ENCODE results near the gene GRIP1.
A peak's percentile ranks its signal among the peaks of the same experiment; 100 is the strongest.

The GRIP1 gene

GRCh38 chr12:66665435-66665985, 13.4 kb downstream of the GRIP1 start:
- Histone ChIP-seq H3K23ac (ENCODE audit: low read length) (no peak overlapping the region), H3K4me2 (ENCODE audit: low read length) (no peak overlapping the region), H3K14ac (ENCODE audit: low read length) (no peak overlapping the region), H4K91ac (ENCODE audit: low read depth, low read length) (no peak overlapping the region), H3K4ac (ENCODE audit: low read depth, low read length) (no peak overlapping the region), H3K27ac (ENCODE audit: low read depth, low read length) (no peak overlapping the region), H4K8ac (ENCODE audit: low read depth, low read length) (no peak overlapping the region), H3K4me3 (ENCODE audit: low read depth, low read length) (no peak overlapping the region), H2BK120ac (ENCODE audit: insufficient read depth, low read length, poor library complexity) (no peak overlapping the region), H4K12ac (ENCODE audit: low read depth, low read length) (no peak overlapping the region), H3K9me3 (ENCODE audit: insufficient read depth, low read depth, low read length) (no peaks in the 10 kb centered on the region), H3K79me2 (ENCODE audit: control insufficient read depth, insufficient read depth, low read length, poor library complexity) (no peaks in the 10 kb centered on the region), H3K36me3 (ENCODE audit: control insufficient read depth in 1 of 2, insufficient read depth in 2 of 2, low read length in 2 of 2) (no peaks in the 10 kb centered on the region), H2BK5ac (ENCODE audit: low read depth, low read length, poor library complexity) (no peak overlapping the region), H3K9ac (ENCODE audit: low read length) (no peak overlapping the region), H2BK12ac (ENCODE audit: low read length) (no peak overlapping the region), H2AFZ (ENCODE audit: insufficient read depth, low read length, poor library complexity) (no peak overlapping the region), H3K79me1 (ENCODE audit: low read length) (no peaks in the 10 kb centered on the region), H3K27me3 (ENCODE audit: insufficient read depth, low read length) (no peaks in the 10 kb centered on the region), H3K18ac (ENCODE audit: low read length) (no peak overlapping the region), H2AK5ac (ENCODE audit: low read length) (no peak overlapping the region), H3K4me1 (ENCODE audit: control insufficient read depth in 1 of 2, insufficient read depth in 2 of 2, low read length in 2 of 2) (no peaks in the 10 kb centered on the region)
- peak; percentile 1 to 75 for DNase-seq
- no CpG with 5 or more reads among the region's 3 CpGs for WGBS (ENCODE audit: extremely low coverage, insufficient coverage, insufficient read length)

GRCh38 chr12:66664076-66664475, 14.8 kb downstream of the GRIP1 start:
- Histone ChIP-seq H3K9me3 (ENCODE audit: insufficient read depth, low read depth, low read length) (no peaks in the 10 kb centered on the region), H4K8ac (ENCODE audit: low read depth, low read length) (no peak overlapping the region), H4K12ac (ENCODE audit: low read depth, low read length) (no peak overlapping the region), H3K14ac (ENCODE audit: low read length) (no peak overlapping the region), H3K36me3 (ENCODE audit: control insufficient read depth in 1 of 2, insufficient read depth in 2 of 2, low read length in 2 of 2) (no peaks in the 10 kb centered on the region), H4K91ac (ENCODE audit: low read depth, low read length) (no peak overlapping the region), H3K4me2 (ENCODE audit: low read length) (no peak overlapping the region), H3K23ac (ENCODE audit: low read length) (no peak overlapping the region), H2AK5ac (ENCODE audit: low read length) (no peak overlapping the region), H3K27ac (ENCODE audit: low read depth, low read length) (no peak overlapping the region), H3K4me1 (ENCODE audit: control insufficient read depth in 1 of 2, insufficient read depth in 2 of 2, low read length in 2 of 2) (no peaks in the 10 kb centered on the region), H3K4ac (ENCODE audit: low read depth, low read length) (no peak overlapping the region), H3K79me2 (ENCODE audit: control insufficient read depth, insufficient read depth, low read length, poor library complexity) (no peaks in the 10 kb centered on the region), H2AFZ (ENCODE audit: insufficient read depth, low read length, poor library complexity) (no peak overlapping the region), H3K27me3 (ENCODE audit: insufficient read depth, low read length) (no peaks in the 10 kb centered on the region), H2BK120ac (ENCODE audit: insufficient read depth, low read length, poor library complexity) (no peak overlapping the region), H3K4me3 (ENCODE audit: low read depth, low read length) (no peak overlapping the region), H3K18ac (ENCODE audit: low read length) (no peak overlapping the region), H2BK12ac (ENCODE audit: low read length) (no peak overlapping the region), H3K9ac (ENCODE audit: low read length) (no peak overlapping the region), H3K79me1 (ENCODE audit: low read length) (no peaks in the 10 kb centered on the region), H2BK5ac (ENCODE audit: low read depth, low read length, poor library complexity) (no peak overlapping the region)
- DNase-seq, result peak; percentile 22 to 77
- WGBS (ENCODE audit: extremely low coverage, insufficient coverage, insufficient read length), result no CpG with 5 or more reads among the region's 1 CpG

GRCh38 chr12:66663611-66664010, 15.3 kb downstream of the GRIP1 start:
- H3K9me3 ChIP-seq (ENCODE audit: insufficient read depth, low read depth, low read length), result no peaks in the 10 kb centered on the region
- H2BK120ac ChIP-seq (ENCODE audit: insufficient read depth, low read length, poor library complexity), result no peak overlapping the region
- no peak overlapping the region for H2AK5ac ChIP-seq (ENCODE audit: low read length)
- no peaks in the 10 kb centered on the region for H3K79me1 ChIP-seq (ENCODE audit: low read length)
- no peak overlapping the region for H3K14ac ChIP-seq (ENCODE audit: low read length)
- no peak overlapping the region for H3K23ac ChIP-seq (ENCODE audit: low read length)
- no peaks in the 10 kb centered on the region for H3K36me3 ChIP-seq (ENCODE audit: control insufficient read depth in 1 of 2, insufficient read depth in 2 of 2, low read length in 2 of 2)
- no peak overlapping the region for H2BK5ac ChIP-seq (ENCODE audit: low read depth, low read length, poor library complexity)
- H4K12ac ChIP-seq (ENCODE audit: low read depth, low read length), result no peak overlapping the region
- H3K9ac ChIP-seq (ENCODE audit: low read length), result no peak overlapping the region
- no CpG with 5 or more reads among the region's 5 CpGs for WGBS (ENCODE audit: extremely low coverage, insufficient coverage, insufficient read length)
- H4K8ac ChIP-seq (ENCODE audit: low read depth, low read length), result no peak overlapping the region
- no peaks in the 10 kb centered on the region for H3K79me2 ChIP-seq (ENCODE audit: control insufficient read depth, insufficient read depth, low read length, poor library complexity)
- no peak overlapping the region for H3K27ac ChIP-seq (ENCODE audit: low read depth, low read length)
- no peak overlapping the region for H2AFZ ChIP-seq (ENCODE audit: insufficient read depth, low read length, poor library complexity)
- no peak overlapping the region for H3K4me3 ChIP-seq (ENCODE audit: low read depth, low read length)
- no peak overlapping the region for H2BK12ac ChIP-seq (ENCODE audit: low read length)
- no peak overlapping the region for H3K18ac ChIP-seq (ENCODE audit: low read length)
- H3K4ac ChIP-seq (ENCODE audit: low read depth, low read length), result no peak overlapping the region
- H3K4me1 ChIP-seq (ENCODE audit: control insufficient read depth in 1 of 2, insufficient read depth in 2 of 2, low read length in 2 of 2), result no peaks in the 10 kb centered on the region
- no peak overlapping the region for H3K4me2 ChIP-seq (ENCODE audit: low read length)
- DNase-seq, result no peak
- H4K91ac ChIP-seq (ENCODE audit: low read depth, low read length), result no peak overlapping the region
- no peaks in the 10 kb centered on the region for H3K27me3 ChIP-seq (ENCODE audit: insufficient read depth, low read length)

- Histone ChIP-seq H3K27me3 (ENCODE audit: insufficient read depth, low read length) (no peaks in the 10 kb centered on the region), H2AFZ (ENCODE audit: insufficient read depth, low read length, poor library complexity) (no peak overlapping the region), H3K23ac (ENCODE audit: low read length) (no peak overlapping the region), H2AK5ac (ENCODE audit: low read length) (no peak overlapping the region), H3K4me2 (ENCODE audit: low read length) (no peak overlapping the region), H4K8ac (ENCODE audit: low read depth, low read length) (no peak overlapping the region), H2BK12ac (ENCODE audit: low read length) (no peak overlapping the region), H3K18ac (ENCODE audit: low read length) (no peak overlapping the region), H3K4me1 (ENCODE audit: control insufficient read depth in 1 of 2, insufficient read depth in 2 of 2, low read length in 2 of 2) (no peaks in the 10 kb centered on the region), H3K9me3 (ENCODE audit: insufficient read depth, low read depth, low read length) (no peaks in the 10 kb centered on the region), H3K79me1 (ENCODE audit: low read length) (no peaks in the 10 kb centered on the region), H3K27ac (ENCODE audit: low read depth, low read length) (no peak overlapping the region), H4K91ac (ENCODE audit: low read depth, low read length) (no peak overlapping the region), H3K14ac (ENCODE audit: low read length) (no peak overlapping the region), H3K36me3 (ENCODE audit: control insufficient read depth in 1 of 2, insufficient read depth in 2 of 2, low read length in 2 of 2) (no peaks in the 10 kb centered on the region), H3K79me2 (ENCODE audit: control insufficient read depth, insufficient read depth, low read length, poor library complexity) (no peaks in the 10 kb centered on the region), H4K12ac (ENCODE audit: low read depth, low read length) (no peak overlapping the region), H3K4ac (ENCODE audit: low read depth, low read length) (no peak overlapping the region), H2BK5ac (ENCODE audit: low read depth, low read length, poor library complexity) (no peak overlapping the region), H3K4me3 (ENCODE audit: low read depth, low read length) (no peak overlapping the region), H2BK120ac (ENCODE audit: insufficient read depth, low read length, poor library complexity) (no peak overlapping the region), H3K9ac (ENCODE audit: low read length) (no peak overlapping the region)
- DNase-seq, result no peak
- WGBS (ENCODE audit: extremely low coverage, insufficient coverage, insufficient read length), result no CpG with 5 or more reads among the region's 1 CpG
Observed at GRCh38 chr12:66662729-66663128, 16.1 kb downstream of the GRIP1 start.

All from trophoblast cell (in vitro differentiated cells and primary cell).